Stomach (tissue), 4 donors: ENCODE measurements around the gene KRTDAP.

ENCODE experiments used
- EP300 ChIP-seq: sonication (generic); formaldehyde crosslinking; IDR thresholded peaks from one replicate; pipeline ENCODE4 v1.6.1; 2017; ENCODE audit warnings: antibody characterized with exemption
- POLR2A ChIP-seq, 4 donors: fragments of 450-650 bp; IDR thresholded peaks; one replicate each; pipeline ENCODE4 v1.6.1; 2016; ENCODE audit warnings: antibody characterized with exemption in 4 of 4, control low read depth in 2 of 4, mild to moderate bottlenecking in 1 of 4, moderate library complexity in 1 of 4
- POLR2AphosphoS5 ChIP-seq, 3 donors: sonication (generic); formaldehyde crosslinking; IDR thresholded peaks; one replicate each; pipeline ENCODE4 v1.6.1; 2016; ENCODE audit warnings: antibody characterized with exemption in 3 of 3
- TF ChIP-seq, protein P1 (sequence below), 7 experiments: fragments of 450-650 bp in 4 of 7; fragments of 200-600 bp in 3 of 7; sonication (generic) in 3 of 7; IDR thresholded peaks; one replicate each; pipeline ENCODE4 v1.5.1; 2016 to 2019; ENCODE audit warnings: antibody characterized with exemption in 7 of 7, control low read depth in 2 of 7, mild to moderate bottlenecking in 1 of 7

DNA sequence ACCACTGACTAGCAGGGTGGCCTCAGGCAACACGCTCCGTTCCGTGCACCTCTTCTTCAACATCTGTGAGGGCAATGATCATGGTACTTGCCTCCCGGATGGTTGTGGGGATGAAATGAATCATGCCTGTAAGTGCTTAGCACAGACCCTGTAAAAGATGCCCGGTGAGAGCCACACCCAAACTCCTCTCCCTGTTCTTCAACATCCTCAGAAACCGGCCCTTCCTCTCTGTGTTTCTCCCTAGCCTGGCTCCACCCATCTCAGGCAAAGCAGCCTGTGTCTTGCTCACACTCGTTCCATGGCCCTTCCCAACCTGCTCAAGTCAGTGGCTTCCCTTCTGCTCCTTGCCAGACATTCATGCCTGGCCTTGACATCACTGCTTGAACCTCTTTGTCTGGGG lies 29.0 kb upstream of the KRTDAP start:
- TF ChIP-seq, protein P1, sequence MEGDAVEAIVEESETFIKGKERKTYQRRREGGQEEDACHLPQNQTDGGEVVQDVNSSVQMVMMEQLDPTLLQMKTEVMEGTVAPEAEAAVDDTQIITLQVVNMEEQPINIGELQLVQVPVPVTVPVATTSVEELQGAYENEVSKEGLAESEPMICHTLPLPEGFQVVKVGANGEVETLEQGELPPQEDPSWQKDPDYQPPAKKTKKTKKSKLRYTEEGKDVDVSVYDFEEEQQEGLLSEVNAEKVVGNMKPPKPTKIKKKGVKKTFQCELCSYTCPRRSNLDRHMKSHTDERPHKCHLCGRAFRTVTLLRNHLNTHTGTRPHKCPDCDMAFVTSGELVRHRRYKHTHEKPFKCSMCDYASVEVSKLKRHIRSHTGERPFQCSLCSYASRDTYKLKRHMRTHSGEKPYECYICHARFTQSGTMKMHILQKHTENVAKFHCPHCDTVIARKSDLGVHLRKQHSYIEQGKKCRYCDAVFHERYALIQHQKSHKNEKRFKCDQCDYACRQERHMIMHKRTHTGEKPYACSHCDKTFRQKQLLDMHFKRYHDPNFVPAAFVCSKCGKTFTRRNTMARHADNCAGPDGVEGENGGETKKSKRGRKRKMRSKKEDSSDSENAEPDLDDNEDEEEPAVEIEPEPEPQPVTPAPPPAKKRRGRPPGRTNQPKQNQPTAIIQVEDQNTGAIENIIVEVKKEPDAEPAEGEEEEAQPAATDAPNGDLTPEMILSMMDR (IDR thresholded peaks at IDR 0.05) = no peak
- no peak for TF ChIP-seq POLR2A (IDR thresholded peaks at IDR 0.05)
- TF ChIP-seq EP300 = no peak
- TF ChIP-seq POLR2AphosphoS5 (IDR thresholded peaks at IDR 0.05) = no peak
